Activated gamma-delta T cell treated with Interleukin-2 at 50 U/mL for 16 hours (primary cell): ENCODE results near the gene SEC24B.

Experiments used
- DNase-seq: peaks from one replicate; pipeline ENCODE4 v3.0.0-alpha.2; 2020

Gene SEC24B

GRCh38 chr4:109589119-109589518 is 155.5 kb downstream of the SEC24B start:
- no peak for DNase-seq

- no peak for DNase-seq
Observed at GRCh38 chr4:109589605-109590004, 156.0 kb downstream of the SEC24B start.
